CD4-positive, alpha-beta T cell treated with Interferon alpha-2 for 1 hour (primary cell): ENCODE data around the gene CD68.
A peak's percentile ranks its signal among the peaks of the same experiment; 100 is the strongest.
"Not testable (repeated sequence)": the region's sequence is repeated elsewhere in the genome, so short reads cannot be mapped to it uniquely, and the experiment has no call there.

Source experiments
- DNase-seq, 2 donors: peaks; one replicate each; pipeline ENCODE4 v3.0.0-alpha.2; 2020 to 2022

The CD68 gene

DNA sequence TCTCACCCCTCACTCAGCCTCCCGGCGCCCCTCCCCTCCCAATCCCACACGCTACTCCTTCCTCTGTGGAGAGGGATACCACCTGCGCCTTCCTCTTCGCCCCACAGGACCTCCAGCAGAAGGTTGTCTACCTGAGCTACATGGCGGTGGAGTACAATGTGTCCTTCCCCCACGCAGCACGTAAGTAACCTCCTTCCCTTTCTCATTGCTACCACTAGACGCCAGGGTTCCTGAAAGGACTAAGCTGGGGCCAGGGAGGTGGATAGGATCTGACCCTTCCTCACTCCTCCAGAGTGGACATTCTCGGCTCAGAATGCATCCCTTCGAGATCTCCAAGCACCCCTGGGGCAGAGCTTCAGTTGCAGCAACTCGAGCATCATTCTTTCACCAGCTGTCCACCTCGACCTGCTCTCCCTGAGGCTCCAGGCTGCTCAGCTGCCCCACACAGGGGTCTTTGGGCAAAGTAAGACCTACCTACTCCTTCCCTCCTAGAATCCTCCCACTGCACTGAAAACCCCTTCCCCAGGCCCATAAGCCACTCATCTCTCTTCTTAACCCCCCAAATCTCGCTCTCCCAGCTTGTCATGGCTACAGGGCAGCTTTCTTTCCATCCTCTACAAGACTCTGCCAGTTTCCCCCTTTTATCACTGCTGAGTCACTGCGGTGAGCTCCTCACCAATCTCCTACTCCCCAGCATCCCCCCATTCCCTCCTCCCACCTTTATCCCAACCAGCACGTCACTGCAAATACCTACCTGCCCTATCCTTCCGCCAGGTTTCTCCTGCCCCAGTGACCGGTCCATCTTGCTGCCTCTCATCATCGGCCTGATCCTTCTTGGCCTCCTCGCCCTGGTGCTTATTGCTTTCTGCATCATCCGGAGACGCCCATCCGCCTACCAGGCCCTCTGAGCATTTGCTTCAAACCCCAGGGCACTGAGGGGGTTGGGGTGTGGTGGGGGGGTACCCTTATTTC lies 1.5 kb downstream of the CD68 start:
- no peak for DNase-seq

DNA sequence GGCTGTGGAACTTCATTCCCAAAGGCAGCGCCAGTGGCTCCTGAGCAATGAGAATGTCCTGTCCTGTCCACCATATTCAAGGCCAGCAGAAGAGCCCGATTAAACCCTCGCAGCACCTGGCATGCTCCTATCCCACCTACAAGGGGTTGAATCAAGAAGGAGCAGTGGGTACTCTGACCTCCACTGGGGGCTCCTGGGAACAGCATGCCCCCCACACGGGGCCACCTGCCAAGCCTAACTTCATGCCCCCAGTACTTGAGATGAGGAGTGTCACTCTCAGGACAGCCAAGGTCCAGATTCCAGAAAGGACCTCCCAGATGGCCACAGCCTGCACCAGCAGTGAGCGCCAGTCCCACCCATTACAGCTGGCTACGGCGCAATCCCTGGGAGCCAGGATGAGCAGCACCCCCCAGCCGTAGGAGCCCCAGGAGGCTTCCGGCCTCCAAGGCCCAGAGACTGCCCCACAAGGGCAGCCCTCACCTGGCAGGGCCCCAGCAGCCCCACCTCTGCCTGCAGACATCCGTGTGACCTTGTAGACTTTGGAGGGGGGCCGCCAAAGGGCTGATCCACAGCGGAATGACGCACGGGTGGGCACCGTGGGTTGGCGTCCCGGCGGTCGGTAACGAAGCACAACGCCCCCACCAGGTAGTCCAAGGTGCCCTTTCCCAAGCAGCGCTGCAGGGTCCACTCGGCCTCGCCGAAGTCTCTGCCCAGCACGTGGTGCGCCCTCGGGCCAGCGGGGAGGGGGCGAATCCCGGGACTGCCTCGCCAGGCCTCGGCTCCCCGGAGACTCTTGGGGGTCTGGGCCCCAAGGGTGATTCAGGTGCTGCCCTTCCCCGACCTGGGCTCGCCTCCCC lies 3.2 kb downstream of the CD68 start:
- DNase-seq: no peak

DNA sequence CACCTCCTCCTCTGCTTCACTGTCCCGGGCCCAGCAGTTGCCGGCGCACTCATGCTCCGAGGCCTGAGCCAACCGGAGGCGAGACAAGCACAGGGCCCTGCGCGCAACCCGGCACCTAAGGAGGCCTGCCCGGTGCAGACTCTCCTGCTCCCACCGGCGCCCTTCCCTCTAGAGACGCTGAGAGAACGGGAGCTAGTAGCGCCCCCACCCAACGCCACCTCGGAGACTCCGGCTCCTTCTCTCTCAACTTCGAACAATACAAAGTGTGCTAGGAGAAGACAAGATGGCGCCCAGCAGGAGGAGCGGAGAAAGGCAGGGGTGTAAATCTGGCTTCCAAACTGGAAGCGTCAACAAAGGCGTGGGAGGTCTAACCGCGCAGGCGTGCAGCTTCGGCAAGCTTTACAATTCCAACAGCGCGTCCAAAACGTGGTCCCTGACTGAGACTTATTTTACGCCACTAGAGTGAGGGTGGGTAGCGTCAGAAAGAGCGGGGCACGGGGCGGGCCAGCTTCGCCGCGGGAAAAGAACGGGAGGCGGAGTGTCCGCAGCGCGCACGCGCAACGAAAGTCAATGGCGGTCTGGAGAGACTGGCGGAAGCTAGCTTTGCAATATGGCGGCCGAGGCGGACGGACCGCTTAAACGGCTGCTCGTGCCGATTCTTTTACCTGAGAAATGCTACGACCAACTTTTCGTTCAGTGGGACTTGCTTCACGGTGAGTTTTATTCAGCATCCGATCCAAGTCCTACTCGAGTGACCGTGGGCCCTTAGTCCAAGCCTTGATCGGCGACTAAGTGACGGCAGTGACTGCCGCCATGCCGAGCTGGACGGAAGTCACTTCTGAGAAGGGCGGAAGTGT lies 4.0 kb downstream of the CD68 start, which contains the start of gene MPDU1:
TSS of gene MPDU1 (plus strand) at position 600 of the 857 bp plus-strand sequence. CDS start at position 611, 11 bp downstream.
- peak; percentile 96 to 97 for DNase-seq

DNA sequence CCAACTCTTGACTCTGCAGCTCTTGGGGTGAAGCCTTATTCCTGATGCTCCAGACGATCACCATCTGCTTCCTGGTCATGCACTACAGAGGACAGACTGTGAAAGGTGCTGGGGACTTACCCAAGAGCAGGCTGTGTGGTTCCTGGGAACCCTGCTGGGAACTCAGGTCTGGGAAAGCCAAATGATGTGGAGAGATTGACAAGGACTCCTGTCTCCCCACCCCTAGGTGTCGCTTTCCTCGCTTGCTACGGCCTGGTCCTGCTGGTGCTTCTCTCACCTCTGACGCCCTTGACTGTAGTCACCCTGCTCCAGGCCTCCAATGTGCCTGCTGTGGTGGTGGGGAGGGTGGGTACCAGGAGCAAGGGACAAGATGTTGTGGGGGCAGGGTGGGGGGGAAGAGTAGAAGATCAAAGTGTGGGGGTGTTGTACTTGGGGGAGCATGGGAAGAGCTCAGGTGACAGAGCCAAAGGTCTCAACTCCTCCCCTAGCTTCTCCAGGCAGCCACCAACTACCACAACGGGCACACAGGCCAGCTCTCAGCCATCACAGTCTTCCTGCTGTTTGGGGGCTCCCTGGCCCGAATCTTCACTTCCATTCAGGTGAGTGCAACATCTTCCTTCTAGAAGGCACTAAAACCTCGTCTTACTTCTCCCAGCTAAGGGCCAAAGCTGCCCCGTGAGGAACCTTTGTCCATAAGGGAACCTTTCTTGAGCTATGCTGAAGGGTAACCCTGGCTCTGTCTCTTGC lies 7.4 kb downstream of the CD68 start:
- no peak for DNase-seq

DNA sequence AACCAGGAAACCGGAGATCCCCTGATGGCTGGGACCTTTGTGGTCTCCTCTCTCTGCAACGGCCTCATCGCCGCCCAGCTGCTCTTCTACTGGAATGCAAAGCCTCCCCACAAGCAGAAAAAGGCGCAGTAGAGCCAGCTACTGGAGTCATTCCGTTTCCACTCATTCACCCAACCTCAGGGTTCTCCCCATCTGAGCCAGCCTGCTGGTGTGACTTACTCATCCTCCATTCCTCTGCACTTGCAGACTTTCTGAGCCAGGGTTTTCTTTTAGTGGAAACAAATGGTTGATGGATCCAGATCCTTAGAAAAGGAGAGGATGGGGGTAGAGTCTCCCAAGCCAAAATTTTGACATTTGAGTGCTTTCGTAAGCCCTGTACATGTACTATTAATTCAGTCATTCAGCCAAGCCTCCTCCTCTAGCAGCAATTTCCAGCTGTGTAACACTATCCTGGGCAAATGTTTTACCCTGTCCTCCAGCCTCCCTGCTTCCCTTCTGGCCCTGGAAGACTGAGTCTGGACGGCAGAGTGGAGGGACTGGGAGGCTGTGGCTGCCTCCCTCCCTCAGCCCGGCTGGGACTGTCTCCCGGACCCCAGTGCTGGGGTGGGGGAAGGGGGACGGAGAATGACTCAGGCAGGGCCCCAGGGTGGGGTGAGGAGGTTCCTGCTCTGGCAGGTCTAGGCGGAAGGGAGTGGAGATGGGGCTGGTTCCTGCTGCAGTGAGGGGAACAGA lies 8.1 kb downstream of the CD68 start:
- DNase-seq: no peak

DNA sequence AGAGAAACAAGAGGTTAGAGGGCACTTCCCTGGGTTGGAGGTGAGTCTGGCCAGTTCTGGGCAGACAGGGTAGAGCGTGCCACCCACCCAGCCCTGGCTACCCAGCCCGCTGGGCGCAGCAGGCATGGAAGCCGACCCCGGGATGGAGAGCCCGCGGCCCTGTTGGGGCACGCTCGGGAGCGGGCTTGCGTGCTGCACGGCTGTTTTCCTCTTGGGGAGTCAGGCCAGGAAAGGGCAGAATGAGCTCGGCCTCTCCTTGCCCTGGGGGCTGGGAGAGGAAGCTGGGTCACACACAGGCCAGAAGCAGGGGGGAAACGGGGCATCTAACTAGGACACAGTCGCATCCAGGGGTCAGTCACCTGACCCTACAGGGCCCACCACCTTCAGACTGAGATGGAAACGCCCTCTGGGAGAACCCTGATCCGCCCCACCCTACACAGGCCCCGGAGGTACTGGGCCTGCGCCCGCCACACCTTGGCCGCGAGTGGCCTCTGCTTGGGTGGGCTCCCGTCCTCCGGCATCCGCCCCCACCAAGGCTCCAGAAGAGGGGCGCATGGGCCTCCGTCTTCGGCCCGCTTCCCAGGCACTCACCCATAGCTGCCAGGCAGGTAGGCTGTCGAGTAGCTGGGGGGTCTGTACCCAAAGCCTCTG lies 9.2 kb downstream of the CD68 start:
- no peak for DNase-seq

DNA sequence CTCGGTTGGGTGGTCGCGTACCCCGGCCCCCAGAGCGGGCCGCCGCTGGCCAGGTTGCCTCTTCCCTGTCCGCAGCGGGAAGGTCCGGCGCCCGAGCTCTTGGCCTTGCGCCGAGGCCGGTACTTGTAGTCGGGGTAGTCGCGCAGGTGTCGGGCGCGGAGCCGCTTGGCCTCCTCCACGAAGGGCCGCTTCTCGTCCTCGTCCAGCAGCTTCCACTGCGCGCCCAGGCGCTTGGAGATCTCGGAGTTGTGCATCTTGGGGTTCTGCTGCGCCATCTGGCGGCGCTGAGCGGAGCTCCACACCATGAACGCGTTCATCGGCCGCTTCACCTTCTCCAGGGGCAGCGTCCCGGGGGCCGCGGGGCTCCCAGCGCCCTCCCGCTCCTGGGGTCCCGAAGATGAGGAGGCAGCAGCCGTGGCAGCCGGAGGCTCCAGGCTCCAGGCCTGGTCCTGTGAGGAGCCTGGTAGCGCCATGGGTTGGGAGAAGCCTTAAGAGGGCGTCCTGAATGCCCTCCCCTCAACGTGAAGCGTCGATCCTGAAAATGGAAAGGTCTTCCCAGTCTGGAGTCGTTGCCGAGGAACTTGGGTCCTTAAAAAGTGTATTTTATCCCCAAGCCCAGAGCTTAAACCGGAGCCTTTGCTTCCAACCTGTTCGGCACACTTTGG lies 9.9 kb downstream of the CD68 start:
- peak; percentile 74 to 75 for DNase-seq

DNA sequence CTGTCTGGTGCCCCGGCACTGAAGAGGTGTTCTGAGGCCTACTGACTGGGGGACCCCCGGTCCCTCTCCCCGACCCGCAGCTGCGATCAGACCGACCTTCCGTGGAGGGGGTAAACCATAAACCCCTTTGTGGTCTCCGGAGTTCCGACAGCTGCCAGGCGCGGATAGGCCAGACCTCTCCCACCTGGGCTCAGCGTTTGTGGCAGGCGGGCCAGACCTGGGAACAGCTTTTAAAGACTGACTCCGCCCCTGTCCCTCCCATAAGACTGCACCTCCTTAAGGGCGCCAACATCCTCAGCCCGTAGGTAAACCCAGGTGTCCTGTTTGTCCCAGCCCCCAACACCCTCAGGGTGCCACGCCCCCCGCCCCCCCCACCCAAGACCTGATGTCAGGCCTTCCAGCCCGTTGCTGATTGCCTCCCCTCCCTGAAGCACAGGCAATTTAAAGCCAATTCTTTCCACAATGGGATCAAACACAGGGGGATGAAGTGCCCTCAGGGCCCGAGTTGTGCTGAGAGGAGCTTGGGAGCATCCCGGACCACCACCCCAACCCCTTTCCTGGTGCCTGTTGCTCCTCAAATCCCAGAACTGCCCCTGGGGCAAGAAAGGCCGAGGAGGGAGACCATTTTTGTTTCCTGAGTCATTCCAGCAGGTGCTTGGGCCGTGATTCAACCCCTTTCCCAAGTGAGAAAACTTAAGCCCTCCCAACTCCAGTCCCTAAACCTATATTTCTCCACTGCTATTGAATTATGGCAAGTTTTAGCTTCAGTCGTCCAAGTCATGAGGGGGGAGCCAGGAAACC lies 10.7 kb downstream of the CD68 start, which contains the start of gene SOX15:
TSS of gene SOX15 (minus strand) at position 204 of the 801 bp plus-strand sequence. CDS start 418 bp downstream, outside the sequence.
- peak in 1 of 2 donors; percentile 13 for DNase-seq

DNA sequence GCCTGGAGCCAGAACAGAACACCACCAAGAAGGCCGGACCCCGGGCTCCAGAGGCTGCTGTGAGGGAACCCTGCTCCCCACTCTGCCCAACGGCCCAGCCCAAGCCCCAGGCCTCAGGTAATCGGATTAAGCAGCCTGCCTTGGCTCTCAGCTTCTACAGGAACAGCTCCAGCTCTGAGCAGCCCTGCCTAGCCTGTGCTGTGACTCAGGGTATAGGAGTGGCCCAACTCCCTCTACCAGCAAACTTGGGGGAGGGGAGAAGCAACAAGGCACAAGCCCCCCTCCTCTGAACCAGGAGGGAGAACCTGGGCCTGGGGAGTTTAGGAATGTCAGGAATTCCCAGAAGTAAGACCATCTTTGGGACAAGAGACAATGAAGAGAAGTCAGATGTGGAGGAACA lies 11.3 kb downstream of the CD68 start:
- no peak for DNase-seq

DNA sequence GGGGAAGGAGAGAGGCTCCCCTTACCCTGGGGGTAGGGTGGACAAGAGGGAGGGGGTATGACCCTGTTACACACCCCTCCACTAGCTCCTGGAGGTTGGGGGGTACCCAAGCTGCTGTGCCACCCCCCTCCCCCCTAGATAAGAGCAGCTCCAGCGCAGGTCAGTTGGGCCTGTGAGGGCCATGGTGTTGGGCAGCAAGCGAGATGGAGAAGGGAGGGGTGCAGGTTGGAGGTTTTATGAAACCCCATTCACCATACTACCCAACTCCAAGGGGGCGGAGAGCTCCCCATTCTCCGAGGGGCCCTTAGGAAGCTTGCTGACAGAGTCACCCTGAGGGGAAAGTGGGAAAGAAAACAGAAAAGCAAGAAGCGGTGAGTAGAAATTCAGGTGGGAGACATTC lies 12.2 kb downstream of the CD68 start:
- DNase-seq: no peak

DNA sequence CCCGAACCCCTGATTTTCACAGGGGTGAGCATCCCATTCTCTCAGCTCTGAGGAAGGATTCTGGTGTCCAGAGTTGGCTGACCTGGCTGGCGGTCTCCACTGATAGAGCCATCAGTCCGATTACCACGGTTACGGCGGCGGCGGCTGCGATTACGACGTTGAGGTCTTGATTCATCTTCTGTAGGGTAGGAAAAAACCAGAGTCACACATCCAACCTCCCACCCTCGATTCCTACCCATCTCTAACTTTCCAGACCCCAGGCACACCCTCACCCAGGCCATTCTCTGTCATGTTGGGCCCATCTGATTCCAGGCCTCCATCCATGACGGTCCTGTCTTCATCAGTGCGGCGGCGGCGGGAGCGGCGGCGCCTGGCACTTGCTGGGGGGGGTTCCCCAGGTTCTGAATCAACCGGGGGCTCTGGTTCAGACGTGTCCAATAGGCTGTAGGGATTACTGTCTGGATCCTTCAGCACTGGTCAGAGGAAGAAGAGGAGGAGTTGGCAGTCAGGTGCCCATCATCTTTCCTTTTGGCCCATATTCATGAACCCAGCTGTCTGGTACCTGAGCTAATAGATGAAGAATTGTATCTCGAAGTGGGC lies 13.1 kb downstream of the CD68 start:
- DNase-seq: no peak

DNA sequence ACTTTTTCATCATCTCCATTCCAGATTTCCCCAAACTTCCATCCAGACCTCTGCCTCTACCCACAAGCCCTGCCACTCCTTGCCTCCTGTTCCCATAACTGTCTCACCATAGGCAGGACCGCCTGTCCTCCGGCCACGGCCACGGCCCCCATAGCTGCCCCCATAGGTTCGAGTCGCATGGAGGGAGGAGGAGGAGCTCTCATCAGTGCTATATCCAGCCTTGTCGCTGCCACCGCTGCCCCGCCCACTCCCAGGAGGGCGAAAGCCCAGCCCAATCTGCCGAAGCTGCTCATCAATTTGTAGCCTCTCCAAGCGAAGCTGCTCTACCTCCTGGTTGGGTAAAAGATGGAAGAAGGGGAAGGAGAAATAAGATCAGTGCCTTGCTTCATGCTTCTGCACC lies 13.9 kb downstream of the CD68 start:
- no peak for DNase-seq

DNA sequence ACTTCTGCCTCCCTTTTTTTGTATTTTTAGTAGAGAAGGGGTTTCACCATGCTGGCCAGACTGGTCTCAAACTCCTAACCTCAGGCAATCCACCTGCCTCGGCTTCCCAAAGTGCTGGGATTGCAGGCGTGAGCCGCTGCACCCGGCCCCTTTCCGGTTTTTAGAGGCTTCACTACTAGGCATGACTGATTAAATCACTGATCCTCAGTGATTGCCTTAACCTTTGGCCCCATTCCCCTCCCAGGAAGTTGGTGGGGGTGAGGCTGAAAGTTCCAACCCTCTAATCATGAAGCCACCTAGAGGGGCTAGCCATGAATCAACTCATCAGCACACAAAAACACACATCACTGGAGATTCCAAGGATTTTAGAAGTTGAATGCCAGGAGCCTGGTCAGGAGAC lies 18.1 kb downstream of the CD68 start:
- DNase-seq: not testable (repeated sequence)

DNA sequence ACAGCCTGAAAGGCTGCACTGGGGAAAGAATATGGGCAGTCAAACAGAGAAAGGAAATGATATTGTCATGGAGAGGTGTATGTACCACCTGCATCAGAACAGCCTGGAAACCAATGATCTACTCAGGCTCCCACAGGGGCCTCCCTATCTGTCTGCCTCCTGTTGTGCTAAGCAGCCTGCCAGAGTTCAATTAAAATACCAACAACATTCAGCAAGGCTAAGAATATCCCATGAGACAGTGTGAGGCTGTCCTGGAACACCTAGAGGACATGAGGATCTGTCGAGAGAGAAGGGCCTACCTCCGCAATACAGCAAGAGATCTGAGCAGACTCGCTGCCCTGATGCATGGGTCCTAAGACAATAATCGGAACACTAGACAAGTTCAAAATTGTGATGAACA lies 26.8 kb downstream of the CD68 start:
- DNase-seq: no peak

DNA sequence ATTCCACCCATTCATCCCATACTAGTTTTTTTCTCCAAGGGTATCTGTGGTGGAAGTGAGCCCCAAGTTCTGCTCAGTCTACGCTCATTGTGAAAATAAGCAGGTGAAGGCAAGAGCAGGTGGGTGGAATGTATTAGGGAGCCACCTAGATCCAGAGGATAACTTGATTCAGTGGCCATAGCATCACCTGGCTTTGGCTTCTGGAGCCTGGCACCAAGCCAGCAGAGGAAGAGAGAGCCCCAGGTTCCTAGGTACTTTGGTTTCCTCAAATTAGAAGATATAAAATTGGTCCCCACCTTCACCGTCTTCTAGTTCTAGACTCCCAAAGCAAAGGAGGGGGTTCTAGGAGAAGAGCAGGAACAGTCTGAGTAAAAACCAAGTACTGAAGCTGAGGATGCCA lies 31.2 kb downstream of the CD68 start:
- DNase-seq: no peak

DNA sequence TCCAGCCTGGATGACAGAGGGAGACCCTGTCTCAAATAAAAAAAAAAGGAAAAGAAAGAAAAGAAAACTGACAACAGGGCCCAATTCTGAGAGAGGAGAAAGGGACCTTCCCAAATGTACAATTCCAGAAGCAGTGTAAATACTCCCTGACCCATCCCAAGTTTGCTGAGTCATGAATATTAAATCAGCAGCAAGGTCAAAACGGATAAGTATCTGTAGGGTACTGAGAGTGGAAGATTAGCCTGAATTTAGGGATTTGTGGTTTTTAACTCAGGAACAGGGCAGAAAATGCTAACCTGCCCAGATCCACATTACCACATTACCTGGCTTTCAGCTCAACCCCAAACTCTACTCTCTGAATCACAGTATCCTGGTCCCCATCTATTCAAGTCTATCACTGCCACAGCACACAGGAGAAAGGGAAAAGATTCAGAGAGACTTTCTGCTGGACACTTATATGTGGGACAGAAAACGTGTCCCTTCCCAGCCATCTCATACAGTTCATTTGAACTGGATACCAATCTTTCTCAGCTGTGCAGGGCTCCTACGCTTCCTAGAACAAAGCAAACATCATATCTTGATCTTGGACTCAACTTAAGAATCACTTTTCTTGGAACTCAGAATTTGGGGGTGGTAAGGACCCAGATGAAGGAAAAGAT lies 32.3 kb downstream of the CD68 start:
- no peak for DNase-seq

DNA sequence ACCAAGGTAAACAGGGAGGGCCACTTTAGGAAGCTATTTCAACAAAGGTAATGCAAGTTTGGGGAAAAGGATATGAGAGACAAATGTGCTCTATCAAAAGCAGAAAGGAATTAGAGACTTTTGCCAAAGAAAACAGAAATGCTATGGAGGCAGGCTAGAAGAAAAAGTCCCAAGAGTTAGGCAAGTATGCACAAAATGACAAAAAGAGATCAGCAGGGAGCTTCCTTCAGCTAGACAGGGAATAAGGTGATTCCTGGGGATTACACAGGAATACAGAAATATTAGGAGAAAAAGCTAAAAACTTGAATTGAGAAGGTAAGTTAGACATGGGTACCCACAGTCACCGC lies 32.8 kb downstream of the CD68 start:
- DNase-seq: no peak

DNA sequence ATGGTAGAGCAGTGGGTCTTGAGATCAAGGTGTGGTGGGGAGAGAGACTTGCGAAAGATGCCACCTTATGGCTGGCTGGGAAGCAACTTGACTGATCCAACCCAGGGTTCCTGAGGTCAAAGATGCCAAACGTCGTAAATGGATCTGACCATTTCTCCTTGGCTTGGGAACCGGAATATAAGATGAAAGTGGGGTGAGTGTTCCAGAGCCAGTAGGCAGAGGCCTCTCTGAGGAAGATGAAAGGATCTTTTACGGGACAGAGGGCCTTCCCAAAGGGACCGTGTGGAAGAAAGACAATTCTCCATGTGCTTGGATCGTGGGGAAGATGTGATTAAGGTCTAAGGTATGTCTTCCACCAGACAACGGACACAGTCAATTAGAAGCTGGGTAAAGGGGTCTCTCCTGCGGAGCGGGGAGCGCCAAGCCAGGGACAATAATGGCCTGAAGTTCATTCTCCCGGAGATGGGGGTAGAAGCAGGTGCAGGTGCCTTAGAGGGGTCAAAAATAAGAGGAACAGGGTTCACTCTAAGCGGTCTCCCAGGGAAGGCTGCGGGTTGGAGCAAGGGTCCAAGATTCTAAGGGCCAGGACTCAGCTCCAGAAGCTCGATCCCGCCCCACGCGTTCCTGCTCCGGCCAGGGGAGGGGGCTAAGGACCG lies 34.5 kb downstream of the CD68 start:
- DNase-seq: no peak
